ENCODE measurements around the gene TMEM240.

- TF ChIP-seq, protein P1, sequence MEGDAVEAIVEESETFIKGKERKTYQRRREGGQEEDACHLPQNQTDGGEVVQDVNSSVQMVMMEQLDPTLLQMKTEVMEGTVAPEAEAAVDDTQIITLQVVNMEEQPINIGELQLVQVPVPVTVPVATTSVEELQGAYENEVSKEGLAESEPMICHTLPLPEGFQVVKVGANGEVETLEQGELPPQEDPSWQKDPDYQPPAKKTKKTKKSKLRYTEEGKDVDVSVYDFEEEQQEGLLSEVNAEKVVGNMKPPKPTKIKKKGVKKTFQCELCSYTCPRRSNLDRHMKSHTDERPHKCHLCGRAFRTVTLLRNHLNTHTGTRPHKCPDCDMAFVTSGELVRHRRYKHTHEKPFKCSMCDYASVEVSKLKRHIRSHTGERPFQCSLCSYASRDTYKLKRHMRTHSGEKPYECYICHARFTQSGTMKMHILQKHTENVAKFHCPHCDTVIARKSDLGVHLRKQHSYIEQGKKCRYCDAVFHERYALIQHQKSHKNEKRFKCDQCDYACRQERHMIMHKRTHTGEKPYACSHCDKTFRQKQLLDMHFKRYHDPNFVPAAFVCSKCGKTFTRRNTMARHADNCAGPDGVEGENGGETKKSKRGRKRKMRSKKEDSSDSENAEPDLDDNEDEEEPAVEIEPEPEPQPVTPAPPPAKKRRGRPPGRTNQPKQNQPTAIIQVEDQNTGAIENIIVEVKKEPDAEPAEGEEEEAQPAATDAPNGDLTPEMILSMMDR (IDR thresholded peaks at IDR 0.05; ENCODE audit: borderline replicate concordance, extremely low read depth, low read length, poor library complexity, severe bottlenecking) = no peak
- no peak for TF ChIP-seq EZH2 (IDR thresholded peaks at IDR 0.05; ENCODE audit: borderline replicate concordance, low read depth, low read length, severe bottlenecking)
Observed at GRCh38 chr1:1551524-1552262, 11.3 kb upstream of the TMEM240 start.

Measured in DND-41 (cell line).